ENCODE results near the gene RNASET2. TPM values are rescaled to one million over a fixed set of nuclear protein-coding genes. Genes with fewer than 3 reads are reported as not detected.

The RNASET2 gene
- polyA plus RNA-seq (ENCODE audit: insufficient read depth in 1 of 5, insufficient read length in 5 of 5, low replicate concordance in 1 of 5) = 10 to 100 TPM; 39.3 to 56.6 (median 46.6) TPM
- long read RNA-seq, donor 1, transcript RNASET2-210 (9 exons, 1,375 nt) = major isoform, 41 of 68 reads
- long read RNA-seq, donor 1, partial matches to known transcripts = 22 of 68 reads
- long read RNA-seq, donor 1, other reads (novel, unspliced or antisense) = 0 of 68 reads
- long read RNA-seq, donor 2, transcript RNASET2-210 (9 exons, 1,375 nt) = major isoform, 18 of 18 reads
- long read RNA-seq, donor 2, partial matches to known transcripts = 0 of 18 reads
- long read RNA-seq, donor 2, other reads (novel, unspliced or antisense) = 0 of 18 reads
- long read RNA-seq, donor 3, transcript RNASET2-212 (2 exons, 2,280 nt) = minor isoform, 5 of 38 reads
- long read RNA-seq, donor 3, transcript RNASET2-210 (9 exons, 1,375 nt) = major isoform, 22 of 38 reads
- long read RNA-seq, donor 3, partial matches to known transcripts = 9 of 38 reads
- long read RNA-seq, donor 3, other reads (novel, unspliced or antisense) = 0 of 38 reads
- long read RNA-seq, donor 4, transcript RNASET2-210 (9 exons, 1,375 nt) = major isoform, 17 of 25 reads
- long read RNA-seq, donor 4, partial matches to known transcripts = 5 of 25 reads
- long read RNA-seq, donor 4, other reads (novel, unspliced or antisense) = 0 of 25 reads
- long read RNA-seq, donor 5, transcript RNASET2-210 (9 exons, 1,375 nt) = major isoform, 30 of 32 reads
- long read RNA-seq, donor 5, partial matches to known transcripts = 0 of 32 reads
- long read RNA-seq, donor 5, other reads (novel, unspliced or antisense) = 0 of 32 reads
- long read RNA-seq, donor 6, transcript RNASET2-210 (9 exons, 1,375 nt) = major isoform, 23 of 40 reads
- long read RNA-seq, donor 6, partial matches to known transcripts = 14 of 40 reads
- long read RNA-seq, donor 6, other reads (novel, unspliced or antisense) = 0 of 40 reads
- long read RNA-seq, donor 7, transcript RNASET2-210 (9 exons, 1,375 nt) = major isoform, 29 of 48 reads
- long read RNA-seq, donor 7, partial matches to known transcripts = 10 of 48 reads
- long read RNA-seq, donor 7, other reads (novel, unspliced or antisense) = 5 of 48 reads
- long read RNA-seq, donor 8, transcript RNASET2-210 (9 exons, 1,375 nt) = major isoform, 9 of 10 reads
- long read RNA-seq, donor 8, partial matches to known transcripts = 0 of 10 reads
- long read RNA-seq, donor 8, other reads (novel, unspliced or antisense) = 0 of 10 reads

- peak; percentile 92 to 93 for DNase-seq
Measured at GRCh38 chr6:166956444-166957086, at the start of gene RNASET2. RNASET2 (minus strand) TSS chr6:166956550; CDS start chr6:166956182, 368 bp downstream.

- DNase-seq = no peak
Measured at GRCh38 chr6:167005350-167006159, 49.2 kb upstream of the RNASET2 start.

- DNase-seq = no peak
Measured at GRCh38 chr6:167000759-167001158, 44.4 kb upstream of the RNASET2 start.

- peak in 1 of 2 donors; percentile 11 for DNase-seq
Measured at GRCh38 chr6:166999884-167000253, 43.5 kb upstream of the RNASET2 start.

DNA sequence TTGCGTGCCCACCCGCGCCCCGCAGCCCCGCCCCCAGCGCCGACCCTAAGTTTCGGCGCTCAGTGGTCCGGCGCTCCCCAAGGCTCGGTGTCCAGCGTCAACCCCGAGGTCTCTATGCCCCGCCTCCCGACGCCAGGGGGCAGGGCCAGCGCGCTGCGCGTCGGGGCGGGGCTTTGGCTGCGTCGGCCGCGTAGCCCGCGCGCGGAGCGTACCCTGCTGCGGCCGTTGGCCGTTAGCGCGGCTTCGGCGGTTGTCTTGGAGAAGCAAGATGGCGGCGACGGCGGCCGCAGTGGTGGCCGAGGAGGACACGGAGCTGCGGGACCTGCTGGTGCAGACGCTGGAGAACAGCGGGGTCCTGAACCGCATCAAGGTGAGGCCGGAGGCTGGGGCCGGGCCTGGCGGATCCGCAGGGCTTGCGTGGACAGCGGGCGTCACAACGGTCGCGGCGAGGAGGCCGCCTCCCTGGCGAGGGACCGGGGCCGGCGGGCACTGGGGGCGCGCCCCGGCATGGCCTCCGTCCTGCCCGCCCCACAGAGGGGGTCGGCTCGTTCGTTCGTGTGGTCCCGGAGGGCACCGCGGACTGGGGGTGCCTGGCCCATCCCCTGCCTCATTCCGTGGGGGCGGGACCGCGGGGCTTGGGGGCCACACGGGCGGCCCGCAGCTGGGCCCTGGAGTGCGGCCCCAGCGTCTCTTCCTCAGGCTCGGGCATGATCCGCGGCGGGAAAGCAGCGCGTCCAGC, 43.0 kb upstream of the RNASET2 start, which contains the start of gene CEP43:
Gene CEP43 (plus strand): TSS at position 253 of the 739 bp plus-strand sequence. CDS start 16 bp downstream, at position 269.
- DNase-seq = peak; percentile 97 to 99

GRCh38 chr6:166998256-166999144, 42.1 kb upstream of the RNASET2 start:
- DNase-seq = peak in 1 of 2 donors; percentile 11

GRCh38 chr6:166997768-166998255, 41.5 kb upstream of the RNASET2 start:
- DNase-seq = peak; percentile 32 to 41

DNA sequence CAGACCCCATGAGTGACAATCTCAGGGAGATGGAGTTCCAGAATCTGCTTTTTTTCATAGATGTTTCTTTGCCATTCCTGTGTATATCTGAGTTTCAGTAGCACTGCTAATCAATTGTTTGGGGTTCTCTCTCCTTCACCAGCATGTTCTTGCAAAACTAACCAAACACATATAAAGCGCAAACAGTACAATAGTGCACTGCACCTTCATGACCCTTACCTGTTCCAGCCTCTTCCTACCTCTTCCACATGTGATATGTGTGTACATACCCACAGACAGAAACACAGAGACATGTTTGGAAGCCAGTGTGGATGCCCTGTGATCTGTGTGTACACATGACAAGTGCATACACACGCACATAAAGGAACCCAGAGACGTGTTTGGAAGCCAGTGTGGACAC, 41.0 kb upstream of the RNASET2 start:
- no peak for DNase-seq

GRCh38 chr6:166996406-166996805, 40.1 kb upstream of the RNASET2 start:
- DNase-seq = no peak

DNA sequence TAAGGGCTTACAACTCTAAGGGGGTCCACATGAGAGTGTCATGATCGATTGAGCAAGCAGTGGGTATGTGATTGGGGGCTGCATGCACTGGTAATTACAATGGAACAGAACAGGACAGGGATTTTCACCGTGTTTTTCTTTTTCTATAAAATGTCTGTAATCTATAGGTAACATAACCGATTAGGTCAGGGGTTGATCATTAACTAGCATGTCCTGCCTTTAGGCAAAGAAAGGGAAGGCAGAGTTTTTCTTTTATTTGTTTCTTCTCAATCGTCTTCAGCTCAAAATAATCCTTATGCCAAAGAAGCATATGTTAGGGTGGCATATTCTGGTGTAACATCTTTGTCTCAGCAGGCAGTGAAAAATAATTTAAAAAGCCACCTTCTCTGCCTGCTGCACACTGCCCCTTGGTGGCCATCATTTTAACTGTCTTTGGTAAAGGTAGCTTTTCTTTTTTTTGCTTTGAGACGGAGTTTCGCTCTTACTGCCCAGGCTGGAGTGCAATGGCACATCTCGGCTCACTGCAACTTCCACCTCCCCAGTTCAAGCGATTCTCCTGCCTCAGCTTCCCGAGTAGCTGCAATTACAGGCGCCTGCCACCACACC, 33.2 kb upstream of the RNASET2 start:
- DNase-seq = no peak

DNA sequence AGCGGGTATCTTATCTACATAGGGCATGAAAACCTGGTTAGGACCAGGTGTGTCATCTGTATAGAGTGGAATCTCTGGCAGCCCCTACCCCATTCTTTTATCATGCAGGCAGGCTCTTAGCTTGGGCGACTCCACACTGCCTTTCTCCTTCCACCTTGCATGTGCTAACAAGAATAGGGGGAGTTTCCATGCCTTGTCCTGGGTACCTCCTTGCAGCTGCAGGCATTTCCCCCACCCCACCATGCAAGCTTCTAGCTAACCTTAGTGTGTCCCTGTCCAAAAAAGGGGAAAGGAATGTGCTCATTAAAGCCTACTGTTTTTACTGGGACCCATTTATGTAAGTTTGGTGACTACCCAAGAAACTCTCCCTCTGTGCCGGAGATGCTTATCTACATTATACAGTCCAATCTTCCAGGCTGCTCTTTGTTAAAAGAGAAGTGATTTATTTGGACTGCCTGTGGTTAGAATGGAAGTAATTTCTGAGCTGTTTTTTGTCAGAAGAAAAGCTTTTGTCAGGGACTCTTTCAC, 32.4 kb upstream of the RNASET2 start:
- DNase-seq = no peak

- DNase-seq = no peak
Measured at GRCh38 chr6:166987930-166988329, 31.6 kb upstream of the RNASET2 start.

DNA sequence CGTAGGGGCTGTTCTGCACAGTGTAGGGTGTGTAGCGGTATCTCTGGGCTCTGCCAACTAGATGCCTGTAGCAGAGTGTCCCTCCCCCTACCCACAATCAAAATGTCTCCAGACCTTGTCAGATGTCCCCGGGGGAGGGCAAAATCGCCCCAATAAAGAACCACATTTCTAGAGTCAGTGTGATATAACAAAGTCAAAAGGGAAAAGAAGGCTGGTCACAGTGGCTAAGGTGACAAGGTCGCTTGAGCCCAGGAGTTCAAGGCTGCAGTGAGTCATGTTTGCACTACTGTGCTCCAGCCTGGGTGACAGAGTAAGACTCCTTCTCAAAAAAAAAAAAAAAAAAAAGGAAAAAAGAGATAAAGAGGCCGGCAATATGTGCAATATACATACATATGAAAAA, 31.1 kb upstream of the RNASET2 start:
- no peak for DNase-seq

GRCh38 chr6:166980738-166981137, 24.4 kb upstream of the RNASET2 start:
- no peak for DNase-seq

- no peak for DNase-seq
Measured at GRCh38 chr6:166977621-166978525, 21.5 kb upstream of the RNASET2 start.

DNA sequence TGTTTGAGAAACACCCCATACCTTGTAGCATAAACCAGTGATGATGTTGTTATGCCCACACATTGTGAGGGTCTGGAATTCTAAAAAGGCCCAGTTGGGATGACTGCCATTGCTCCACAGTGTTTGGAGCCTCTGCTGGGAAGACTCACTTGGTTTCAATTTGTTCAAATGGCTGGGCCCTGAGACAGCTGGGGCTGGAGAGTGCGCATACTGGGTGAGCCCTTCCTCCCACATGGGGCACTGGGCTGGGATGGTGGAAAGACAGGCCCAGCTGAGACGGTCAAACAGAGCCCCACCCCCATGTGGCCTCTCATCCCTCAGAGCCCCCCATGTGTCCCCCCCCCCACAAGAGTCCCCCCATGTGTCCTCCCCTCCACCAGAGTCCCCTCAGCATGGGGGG, 20.3 kb upstream of the RNASET2 start:
- DNase-seq = no peak

- no peak for DNase-seq
Measured at GRCh38 chr6:166972101-166972500, 15.8 kb upstream of the RNASET2 start.

All from right lung (tissue), 10 donors.